Prostate gland (tissue), 2 donors: ENCODE measurements around the gene KCNJ12. TPM values are rescaled to one million over a fixed set of nuclear protein-coding genes. Genes with fewer than 3 reads are reported as not detected.

Experiments
- DNase-seq: peaks from one replicate; pipeline ENCODE4 v3.0.0-alpha.2; 2019; ENCODE audit warnings: low spot score
- H3K27ac ChIP-seq, 2 donors: fragments of 200-600 bp; sonication (generic); 2 replicates each; pipeline ENCODE4 v1.5.1; 2017 to 2019
- H3K27me3 ChIP-seq: fragments of 200-600 bp; sonication (generic); replicated peaks from 2 replicates; pipeline ENCODE4 v1.5.1; 2019; ENCODE audit not compliant: insufficient read depth
- H3K36me3 ChIP-seq, 2 donors: fragments of 200-600 bp; sonication (generic); 1 replicate in 1 of 2; 2 replicates in 1 of 2; pipeline versions ENCODE4 v1.5.1 to v1.8.1; 2017 to 2019
- H3K4me1 ChIP-seq: fragments of 200-600 bp; sonication (generic); replicated peaks from 2 replicates; pipeline ENCODE4 v1.5.1; 2019
- H3K4me3 ChIP-seq, 2 donors: fragments of 200-600 bp; sonication (generic); 2 replicates each; pipeline ENCODE4 v1.5.1; 2017 to 2019
- H3K9me3 ChIP-seq: fragments of 200-600 bp; sonication (generic); 2 replicates; pipeline ENCODE4 v1.5.1; 2017
- POLR2A ChIP-seq: fragments of 450-650 bp; IDR thresholded peaks from one replicate; pipeline ENCODE4 v1.6.1; 2016; ENCODE audit warnings: antibody characterized with exemption, mild to moderate bottlenecking
- POLR2AphosphoS5 ChIP-seq: sonication (generic); formaldehyde crosslinking; IDR thresholded peaks from one replicate; pipeline ENCODE4 v1.6.1; 2017; ENCODE audit warnings: antibody characterized with exemption
- WGBS: methylation state at CpG from one replicate; pipeline ENCODE4 v1.1.5; 2018; 5-methylcytosine and 5-hydroxymethylcytosine counted together
- intact Hi-C: fragments of 100-400 bp; cut with DNase I; formaldehyde crosslinking; loops from one replicate; pipeline ENCODE4 v1.14.2; 2022
- total RNA-seq, 2 donors: library from RNA; depleted of rRNA; stranded (reverse); fragments of >200 nt; gene quantifications; one replicate each; pipeline ENCODE4 v1.1.0, GENCODE V29; 2016
- TF ChIP-seq, protein P1 (sequence below), 4 experiments: fragments of 200-600 bp in 2 of 4; fragments of 450-650 bp in 2 of 4; sonication (generic) in 2 of 4; IDR thresholded peaks; 1 replicate in 3 of 4; 2 replicates in 1 of 4; pipeline ENCODE4 v1.5.1; 2016 to 2019; ENCODE audit warnings: antibody characterized with exemption in 4 of 4, mild to moderate bottlenecking in 2 of 4, moderate library complexity in 2 of 4

Gene KCNJ12
- total RNA-seq, 2 donors from 2014 or later, result 0.32 to 3.8 TPM

- H3K4me1 ChIP-seq, result no peaks in the 10 kb centered on the region
- H3K9me3 ChIP-seq, result no peaks in the 10 kb centered on the region
- DNase-seq, result no peak
- intact Hi-C loops, result no loop called here
- TF ChIP-seq POLR2AphosphoS5 (no peak), POLR2A (no peak)
- TF ChIP-seq, protein P1, sequence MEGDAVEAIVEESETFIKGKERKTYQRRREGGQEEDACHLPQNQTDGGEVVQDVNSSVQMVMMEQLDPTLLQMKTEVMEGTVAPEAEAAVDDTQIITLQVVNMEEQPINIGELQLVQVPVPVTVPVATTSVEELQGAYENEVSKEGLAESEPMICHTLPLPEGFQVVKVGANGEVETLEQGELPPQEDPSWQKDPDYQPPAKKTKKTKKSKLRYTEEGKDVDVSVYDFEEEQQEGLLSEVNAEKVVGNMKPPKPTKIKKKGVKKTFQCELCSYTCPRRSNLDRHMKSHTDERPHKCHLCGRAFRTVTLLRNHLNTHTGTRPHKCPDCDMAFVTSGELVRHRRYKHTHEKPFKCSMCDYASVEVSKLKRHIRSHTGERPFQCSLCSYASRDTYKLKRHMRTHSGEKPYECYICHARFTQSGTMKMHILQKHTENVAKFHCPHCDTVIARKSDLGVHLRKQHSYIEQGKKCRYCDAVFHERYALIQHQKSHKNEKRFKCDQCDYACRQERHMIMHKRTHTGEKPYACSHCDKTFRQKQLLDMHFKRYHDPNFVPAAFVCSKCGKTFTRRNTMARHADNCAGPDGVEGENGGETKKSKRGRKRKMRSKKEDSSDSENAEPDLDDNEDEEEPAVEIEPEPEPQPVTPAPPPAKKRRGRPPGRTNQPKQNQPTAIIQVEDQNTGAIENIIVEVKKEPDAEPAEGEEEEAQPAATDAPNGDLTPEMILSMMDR (IDR thresholded peaks at IDR 0.05), result no peak
- no peak overlapping the region for H3K27ac ChIP-seq
- no peaks in the 10 kb centered on the region for H3K36me3 ChIP-seq
- WGBS, result 81% methylated on average over 17 of the region's 17 CpGs
- no peaks in the 10 kb centered on the region for H3K27me3 ChIP-seq
- no peak overlapping the region for H3K4me3 ChIP-seq
These were observed 4.6 kb upstream of the KCNJ12 start for GRCh38 chr17:21371511-21372081.

DNA sequence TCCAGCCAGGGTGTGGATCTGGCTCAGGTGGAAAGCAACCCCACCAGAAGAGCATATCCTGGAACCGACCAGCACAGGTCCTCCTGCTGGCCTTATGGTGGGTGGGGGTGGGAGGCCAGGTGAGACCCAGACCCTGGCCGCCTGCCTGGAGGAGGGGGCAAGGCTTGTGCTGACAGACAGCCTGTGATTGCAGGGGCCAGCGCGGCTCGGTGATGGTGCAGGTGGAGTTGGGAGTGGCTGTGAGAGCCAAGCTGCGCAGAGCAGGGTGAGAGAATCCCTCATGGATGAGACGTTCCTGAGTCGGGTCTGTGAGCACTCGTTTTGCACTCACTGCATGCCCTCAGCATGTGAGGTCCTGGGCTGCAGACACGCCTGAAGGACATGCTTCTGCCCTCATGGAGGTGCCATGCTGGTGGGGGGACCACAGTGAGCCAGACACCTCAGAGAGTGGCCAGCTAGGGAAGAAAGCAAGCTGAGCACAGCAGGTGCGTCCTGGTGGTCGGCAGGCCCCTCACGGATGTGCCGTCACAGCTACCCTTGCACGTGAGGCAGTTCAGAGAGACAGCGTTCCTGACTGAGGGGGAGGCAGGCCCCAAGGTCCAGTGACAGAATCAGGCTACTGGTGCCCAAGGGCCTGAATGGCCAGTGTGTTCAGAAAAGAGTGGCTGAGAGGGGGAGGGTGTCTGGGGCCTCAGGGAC lies 3.8 kb upstream of the KCNJ12 start:
- no peak for TF ChIP-seq POLR2A
- TF ChIP-seq POLR2AphosphoS5, result no peak
- TF ChIP-seq, protein P1 (IDR thresholded peaks at IDR 0.05), result no peak
- intact Hi-C loops, result no loop called here
- H3K9me3 ChIP-seq, result no peaks in the 10 kb centered on the region
- WGBS, result 90% methylated on average over 10 of the region's 16 CpGs
- no peak overlapping the region for H3K27ac ChIP-seq
- H3K27me3 ChIP-seq, result no peaks in the 10 kb centered on the region
- no peak overlapping the region for H3K4me3 ChIP-seq
- H3K36me3 ChIP-seq, result no peaks in the 10 kb centered on the region
- no peaks in the 10 kb centered on the region for H3K4me1 ChIP-seq
- DNase-seq, result no peak

- Histone ChIP-seq H3K4me1 (no peaks in the 10 kb centered on the region), H3K27me3 (no peaks in the 10 kb centered on the region), H3K4me3 (no peak overlapping the region), H3K27ac (no peak overlapping the region), H3K9me3 (no peaks in the 10 kb centered on the region), H3K36me3 (no peaks in the 10 kb centered on the region)
- WGBS, result 75% methylated on average over 12 of the region's 12 CpGs
- TF ChIP-seq POLR2AphosphoS5, result no peak
- TF ChIP-seq, protein P1 (IDR thresholded peaks at IDR 0.05), result no peak
- TF ChIP-seq POLR2A, result no peak
- DNase-seq, result no peak
- intact Hi-C loops, result no loop called here
These were observed 3.1 kb upstream of the KCNJ12 start for GRCh38 chr17:21373036-21373435.

DNA sequence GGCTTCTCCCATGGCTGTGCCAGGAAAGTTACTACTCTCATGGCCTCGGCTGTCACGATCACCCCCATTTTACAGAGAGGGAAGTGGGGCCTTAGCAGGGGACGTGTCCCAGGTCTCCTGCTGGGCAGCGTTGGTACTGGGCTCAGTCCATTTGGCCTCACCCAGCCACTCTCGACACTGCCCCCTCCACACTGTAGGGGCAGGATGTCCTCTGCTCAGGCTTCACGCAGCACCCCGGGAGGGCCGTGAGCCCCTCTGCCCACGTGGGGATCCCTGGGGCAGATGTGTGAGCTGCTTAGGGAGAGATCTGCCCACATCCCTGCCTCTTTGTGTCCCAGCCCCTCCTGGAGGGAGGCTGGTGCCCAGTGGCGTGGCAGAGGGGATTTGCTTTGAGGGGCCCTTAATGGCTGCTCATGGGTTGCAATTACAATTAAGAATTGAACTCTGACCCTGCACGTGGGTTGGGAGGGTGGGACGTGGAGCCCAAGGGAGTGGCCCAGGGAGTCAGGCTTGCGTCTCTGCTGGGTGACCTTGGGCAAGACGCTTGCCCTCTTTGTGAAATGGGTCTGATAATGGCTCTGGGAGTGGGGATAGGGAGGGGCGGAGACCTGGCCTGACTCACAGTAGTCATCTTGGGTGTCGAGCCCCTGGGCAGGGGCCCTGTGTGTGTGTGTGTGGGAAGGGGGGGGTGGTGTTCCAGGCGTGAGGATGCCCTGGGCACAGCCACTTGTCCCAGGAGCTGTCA lies 2.3 kb upstream of the KCNJ12 start:
- H3K4me1 ChIP-seq, result no peaks in the 10 kb centered on the region

More for the DNA sequence above, 2.3 kb upstream of the KCNJ12 start:
- DNase-seq, result no peak
- Histone ChIP-seq H3K4me3 (no peak overlapping the region), H3K27me3 (no peaks in the 10 kb centered on the region), H3K36me3 (no peaks in the 10 kb centered on the region), H3K9me3 (no peaks in the 10 kb centered on the region), H3K27ac (no peak overlapping the region)
- TF ChIP-seq POLR2AphosphoS5 (no peak), POLR2A (no peak)
- TF ChIP-seq, protein P1 (IDR thresholded peaks at IDR 0.05), result no peak
- WGBS, result 82% methylated on average over 15 of the region's 17 CpGs
- intact Hi-C loops, result no loop called here
